COLO668 (cell line): ENCODE results near the gene ROR2.
A peak's percentile ranks its signal among the peaks of the same experiment; 100 is the strongest.
"Not testable (repeated sequence)": the region's sequence is repeated elsewhere in the genome, so short reads cannot be mapped to it uniquely, and the experiment has no call there.

ENCODE experiments used
- DNase-seq: peaks from one replicate; lab custom pipeline; 2025; ENCODE audit not compliant: unreplicated experiment; lab: John Stamatoyannopoulos, UW

The ROR2 gene

GRCh38 chr9:91802391-91802790 is 147.6 kb downstream of the ROR2 start:
- no peak for DNase-seq

GRCh38 chr9:91800473-91801030 is 149.5 kb downstream of the ROR2 start:
- DNase-seq = no peak

GRCh38 chr9:91799113-91799744 is 150.8 kb downstream of the ROR2 start:
- no peak for DNase-seq

DNA sequence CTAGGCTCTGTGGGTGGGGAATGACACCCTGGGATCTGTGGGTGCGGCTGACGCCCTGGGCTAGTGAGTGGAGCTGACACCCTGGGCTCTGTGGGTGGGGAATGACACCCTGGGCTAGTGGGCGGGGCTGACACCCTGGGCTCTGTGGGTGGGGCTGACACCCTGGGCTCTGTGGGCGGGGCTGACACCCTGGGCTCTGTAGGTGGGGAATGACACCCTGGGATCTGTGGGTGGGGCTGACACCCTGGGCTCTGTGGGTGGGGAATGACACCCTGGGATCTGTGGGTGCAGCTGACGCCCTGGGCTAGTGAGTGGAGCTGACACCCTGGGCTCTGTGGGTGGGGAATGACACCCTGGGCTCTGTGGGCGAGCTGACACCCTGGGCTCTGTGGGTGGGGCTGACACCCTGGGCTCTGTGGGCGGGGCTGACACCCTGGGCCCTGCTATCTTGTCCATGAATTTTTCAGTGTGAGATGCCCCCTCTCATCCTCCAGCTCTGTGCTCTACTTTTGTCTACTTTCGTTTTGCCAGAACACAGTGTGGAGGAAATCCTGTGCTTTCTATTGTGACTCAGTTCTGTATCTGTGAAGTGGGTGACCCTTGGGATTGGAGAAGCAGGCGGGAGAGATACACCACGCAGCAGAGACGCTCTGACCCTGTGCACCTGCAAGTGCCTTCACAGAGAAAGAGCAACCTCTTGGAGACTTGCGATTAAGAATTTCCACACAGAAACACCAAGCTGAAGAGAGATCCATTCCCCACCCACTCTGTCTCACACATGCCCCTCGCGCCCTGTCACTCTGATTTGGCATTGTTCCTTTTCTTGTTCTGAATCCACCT is 151.5 kb downstream of the ROR2 start:
- DNase-seq = not testable (repeated sequence)

DNA sequence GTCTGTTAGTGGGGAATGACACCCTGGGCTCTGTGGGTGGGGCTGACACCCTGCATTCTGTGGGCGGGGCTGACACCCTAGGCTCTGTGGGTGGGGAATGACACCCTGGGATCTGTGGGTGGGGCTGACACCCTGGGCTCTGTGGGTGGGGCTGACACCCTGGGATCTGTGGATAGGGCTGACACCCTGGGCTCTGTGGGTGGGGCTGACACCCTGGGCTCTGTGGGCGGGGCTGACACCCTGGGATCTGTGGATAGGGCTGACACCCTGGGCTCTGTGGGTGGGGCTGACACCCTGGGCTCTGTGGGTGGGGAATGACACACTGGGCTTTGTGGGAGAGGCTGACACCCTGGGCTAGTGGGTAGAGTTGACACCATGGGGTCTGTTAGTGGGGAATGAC is 152.5 kb downstream of the ROR2 start:
- not testable (repeated sequence) for DNase-seq

GRCh38 chr9:91796516-91796915 is 153.5 kb downstream of the ROR2 start:
- DNase-seq = not testable (repeated sequence)

GRCh38 chr9:91795598-91796241 is 154.3 kb downstream of the ROR2 start:
- DNase-seq = peak; percentile 22

DNA sequence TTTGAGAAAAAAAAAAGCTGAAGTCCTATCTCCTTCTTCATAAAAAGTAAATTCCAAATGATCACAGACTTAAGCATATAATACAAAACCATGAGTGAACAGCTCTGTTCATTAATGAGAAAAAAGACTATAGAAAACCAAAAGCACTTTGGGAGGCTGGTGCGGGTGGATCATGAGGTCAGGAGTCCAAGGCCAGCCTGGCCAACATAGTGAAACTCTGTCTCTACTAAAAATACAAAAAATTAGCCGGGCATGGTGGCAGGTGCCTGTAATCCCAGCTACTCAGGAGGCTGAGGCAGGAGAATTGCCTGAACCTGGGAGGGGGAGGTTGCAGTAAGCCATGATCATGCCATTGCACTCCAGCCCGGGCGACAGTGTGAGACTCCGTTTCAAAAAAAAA is 156.7 kb downstream of the ROR2 start:
- DNase-seq = not testable (repeated sequence)

DNA sequence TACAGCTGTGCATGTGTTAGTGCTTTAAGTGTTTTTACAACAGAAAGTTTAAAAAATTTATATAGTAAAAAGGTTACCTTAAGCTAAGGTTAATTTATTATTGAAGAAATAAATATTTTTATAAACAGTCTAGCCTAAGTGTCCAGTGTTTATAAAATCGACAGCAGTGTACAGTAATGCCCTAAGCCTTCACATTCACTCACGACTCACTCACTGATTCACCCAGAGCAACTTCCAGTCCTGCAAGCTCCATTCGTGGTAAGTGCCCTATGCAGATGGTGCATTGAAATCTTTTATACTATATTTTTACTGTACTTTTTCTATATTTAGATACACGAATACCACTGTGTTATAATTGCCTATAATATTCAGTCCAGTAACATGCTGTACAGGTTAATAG is 159.1 kb downstream of the ROR2 start:
- no peak for DNase-seq

GRCh38 chr9:91789941-91790340 is 160.1 kb downstream of the ROR2 start:
- DNase-seq = no peak

DNA sequence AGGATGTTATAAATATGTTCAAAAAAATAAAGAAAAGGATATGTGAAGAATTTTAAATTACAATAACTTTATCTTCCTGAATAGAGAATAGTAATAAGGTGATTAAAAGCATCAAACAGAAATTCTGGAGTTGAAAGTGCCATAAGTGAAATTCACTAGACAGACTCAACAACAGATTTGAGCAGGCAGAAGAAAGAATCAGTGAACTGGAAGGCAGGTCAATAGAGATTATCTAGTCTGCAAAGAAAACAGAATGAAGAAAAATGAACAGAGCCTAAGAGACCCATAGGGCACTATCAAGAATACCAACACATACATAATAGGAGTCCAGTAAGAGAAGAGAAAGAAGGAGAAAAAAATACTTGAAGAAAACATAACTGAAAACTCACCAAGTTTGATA is 162.1 kb downstream of the ROR2 start:
- DNase-seq = no peak

DNA sequence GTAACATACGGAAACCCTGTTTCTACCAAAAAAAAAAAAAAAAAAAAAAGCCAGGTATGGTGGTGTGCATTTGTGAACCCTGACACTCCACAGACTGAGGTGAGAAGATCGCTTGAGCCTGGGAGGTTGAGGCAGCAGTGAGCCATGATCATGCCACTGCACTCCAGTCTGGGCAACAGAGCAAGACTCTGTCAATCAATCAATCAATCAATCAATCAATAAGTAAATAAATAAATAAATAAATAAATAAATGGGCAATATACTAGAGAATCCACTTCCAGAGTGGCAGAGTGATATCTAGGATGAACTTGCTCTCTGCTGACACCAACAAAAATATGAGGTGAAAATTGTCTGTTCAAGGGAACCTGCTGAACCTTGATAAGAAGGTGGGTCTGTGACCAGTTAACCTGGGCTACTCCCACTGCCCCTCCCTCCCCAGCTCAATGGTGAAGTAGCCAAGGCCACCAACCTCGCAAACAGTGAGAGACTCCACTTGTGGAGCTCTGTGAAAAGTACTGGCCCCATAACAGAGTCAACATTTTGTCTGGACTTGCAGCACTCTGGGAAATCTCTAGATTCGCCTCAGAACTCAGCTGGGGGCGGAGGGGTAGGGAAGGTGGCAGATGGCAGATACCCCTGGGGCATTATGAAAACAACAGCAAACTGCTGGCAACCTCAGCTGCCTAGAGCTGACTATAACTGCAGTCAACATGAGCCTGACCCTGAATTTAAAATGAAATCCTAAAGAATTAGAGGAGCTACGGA is 163.7 kb downstream of the ROR2 start:
- no peak for DNase-seq

DNA sequence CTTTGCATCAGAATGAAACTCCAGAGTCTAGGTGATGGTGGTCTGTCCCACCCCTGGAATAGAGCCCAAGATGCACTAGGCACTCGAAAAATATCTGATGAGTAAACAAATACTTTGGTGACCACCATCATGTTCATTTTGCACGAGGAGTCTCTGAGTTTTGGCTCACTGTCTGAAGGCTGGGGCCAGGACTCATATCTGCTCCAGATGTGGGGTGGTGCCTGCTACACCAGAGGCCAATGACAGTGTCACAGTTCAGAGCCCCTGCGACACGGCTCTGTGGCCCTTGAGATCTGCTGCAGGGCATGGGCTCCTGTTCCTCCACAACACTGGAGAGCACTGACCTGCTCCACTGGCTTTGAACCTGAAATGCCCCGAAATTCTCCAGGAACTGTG is 164.6 kb downstream of the ROR2 start:
- no peak for DNase-seq

DNA sequence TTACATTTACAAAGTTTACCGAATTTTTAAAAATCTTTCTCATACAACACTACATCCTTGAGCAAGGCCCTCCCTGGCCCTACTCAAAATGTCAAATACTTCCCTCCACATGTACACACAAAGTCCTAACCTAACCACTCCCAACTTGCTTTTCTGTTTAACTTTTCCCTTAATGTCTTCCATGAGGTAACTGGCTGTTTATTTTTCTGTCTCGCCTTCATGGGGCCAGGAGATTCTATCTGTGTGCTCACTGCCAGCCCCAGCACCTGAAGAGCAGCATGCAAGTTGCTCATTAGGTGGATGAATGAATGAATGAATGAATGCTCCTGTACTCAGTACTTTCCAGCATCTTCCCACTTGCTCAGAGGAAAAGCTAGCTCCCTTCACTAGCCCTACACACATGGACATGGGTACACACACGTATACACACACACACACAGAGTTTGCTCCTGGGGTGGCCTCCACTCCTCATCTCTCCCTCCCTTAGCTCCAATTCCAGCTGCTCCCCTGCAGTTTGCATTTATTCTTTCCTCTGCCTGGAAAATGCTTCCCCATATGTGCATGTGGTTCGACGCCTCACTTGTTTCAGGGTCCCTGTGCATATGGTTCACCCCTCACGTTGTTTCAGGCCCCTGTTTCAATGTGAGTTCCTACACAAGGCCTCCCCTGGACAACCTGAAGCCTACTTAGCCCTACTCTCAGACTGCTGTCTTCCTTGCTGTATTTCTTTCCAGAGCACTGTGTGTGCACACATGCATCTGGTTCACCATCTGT is 165.2 kb downstream of the ROR2 start:
- DNase-seq = no peak

GRCh38 chr9:91783876-91784672 is 166.0 kb downstream of the ROR2 start:
- DNase-seq = no peak

- DNase-seq = no peak
Observed at GRCh38 chr9:91783411-91783810, 166.6 kb downstream of the ROR2 start.

- DNase-seq = no peak
Observed at GRCh38 chr9:91782708-91783214, 167.3 kb downstream of the ROR2 start.

DNA sequence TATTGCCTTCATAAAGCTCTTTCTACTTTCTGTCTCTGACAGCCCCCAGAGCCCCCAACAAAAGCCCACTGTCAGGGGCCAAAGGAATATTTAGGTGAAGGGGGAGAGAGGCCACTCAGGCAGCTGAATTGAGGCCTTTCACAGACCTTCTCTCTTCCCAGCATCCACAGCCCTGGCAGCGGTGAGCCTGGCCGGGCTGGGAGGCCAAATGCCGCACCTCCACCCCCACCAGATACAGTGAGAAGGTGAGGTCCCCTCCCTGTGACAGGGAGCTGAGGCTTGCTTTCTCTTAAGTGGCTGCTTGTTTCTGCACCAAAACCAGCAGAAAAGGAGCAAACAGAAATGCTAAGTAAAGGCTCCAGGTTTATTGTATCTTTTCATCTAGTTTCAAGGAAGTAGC is 168.1 kb downstream of the ROR2 start:
- DNase-seq = no peak

DNA sequence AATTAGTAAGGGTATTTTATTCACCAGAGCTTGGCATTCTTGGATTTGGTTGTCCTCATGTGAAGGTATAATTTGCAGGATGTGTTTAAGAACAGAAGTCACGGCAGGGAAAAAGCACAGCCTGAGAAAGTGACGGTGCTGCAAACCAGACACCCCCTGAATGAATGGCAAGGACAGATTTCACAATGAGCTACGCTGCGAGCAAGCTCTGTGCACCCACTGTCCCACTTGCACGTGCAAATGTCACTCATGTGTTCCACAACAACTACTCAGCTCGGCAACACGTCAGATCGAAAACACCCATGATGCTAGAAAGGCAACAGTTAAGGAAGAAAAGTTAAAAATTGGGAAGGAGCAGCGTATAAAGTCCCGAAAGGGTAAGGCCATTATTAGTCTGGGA is 168.9 kb downstream of the ROR2 start:
- no peak for DNase-seq
